HepG2 (cell line): ENCODE results near the gene MEG3. TPM values are rescaled to one million over a fixed set of nuclear protein-coding genes. Genes with fewer than 3 reads are reported as not detected.

Experiments
- ATAC-seq: fragments of 200-7000 bp; cut with Tn5 transposase; 3 replicates; pipeline ENCODE4 v1.9.1; 2020; ENCODE audit warnings: mild to moderate bottlenecking, moderate library complexity
- BruUV-seq: library from RNA; stranded (reverse); fragments of 400-500 nt; replicated peaks from 2 replicates; lab custom pipeline; 2021; lab: Mats Ljungman, UMichigan
- CTCF ChIA-PET: fragments of 300-600 bp; formaldehyde crosslinking; extraction: SDS; loops from one replicate; lab custom pipeline; 2021; ENCODE audit warnings: low total read pairs, inconsistent platforms, low intra/inter-chr PET ratio; lab: Yijun Ruan, JAX
- POLR2A ChIA-PET: fragments of 350-600 bp; sonication (Branson Sonifier 250); formaldehyde crosslinking; loops from one replicate; lab custom pipeline; 2020; ENCODE audit warnings: antibody characterized with exemption, inconsistent platforms; lab: Yijun Ruan, JAX
- DNase-seq: peaks from one replicate; pipeline ENCODE4 v3.0.0-alpha.2; 2015; ENCODE audit warnings: low spot score
- FAIRE-seq: peaks from 3 replicates; lab custom pipeline; 2011; peaks lifted over from hg19 to GRCh38; lab: Jason Lieb, UNC
- H2AFZ ChIP-seq: one replicate; pipeline ENCODE4 v1.6.1; 2011; ENCODE audit warnings: low read length, inconsistent platforms
- H3K27ac ChIP-seq: fragments of 300-600 bp; 3 replicates; pipeline ENCODE4 v1.8.0; 2011; ENCODE audit warnings: mixed run types, mild to moderate bottlenecking, mixed read lengths, low read length, inconsistent platforms; ENCODE audit not compliant: insufficient read depth; ENCODE audit errors: extremely low read length
- H3K27me3 ChIP-seq, 2 experiments: fragments of 200-600 bp in 1 of 2; 2 replicates in 1 of 2; 3 replicates in 1 of 2; pipeline versions ENCODE4 v1.6.0 to v1.8.0; 2011; ENCODE audit warnings: low read length in 2 of 2, mild to moderate bottlenecking in 2 of 2, moderate library complexity in 2 of 2, inconsistent platforms in 1 of 2; ENCODE audit not compliant: insufficient read depth in 2 of 2, control insufficient read depth in 1 of 2
- H3K36me3 ChIP-seq, 2 experiments: fragments of 200-600 bp in 1 of 2; replicated peaks in 1 of 2; 2 replicates in 1 of 2; 3 replicates in 1 of 2; pipeline versions ENCODE4 v1.5.1 to v1.8.0; 2011; ENCODE audit warnings: low read length in 2 of 2, inconsistent platforms in 1 of 2; ENCODE audit not compliant: insufficient read depth in 2 of 2, control insufficient read depth in 1 of 2
- H3K4me1 ChIP-seq: 2 replicates; pipeline ENCODE4 v1.5.1; 2012; ENCODE audit warnings: low read length, inconsistent platforms; ENCODE audit not compliant: insufficient read depth
- H3K4me2 ChIP-seq: 2 replicates; pipeline ENCODE4 v1.6.0; 2011; ENCODE audit warnings: low read depth, low read length, inconsistent platforms
- H3K4me3 ChIP-seq, 3 experiments: fragments of 200-600 bp in 1 of 3; sonication (generic), shearing (Covaris generic) in 1 of 3; replicated peaks in 1 of 3; 2 replicates each; pipeline ENCODE4 v1.5.1; 2011 to 2016; ENCODE audit warnings: low read length in 3 of 3, inconsistent platforms in 2 of 3, low read depth in 2 of 3, mild to moderate bottlenecking in 2 of 3, control low read depth in 1 of 3, mixed read lengths in 1 of 3; ENCODE audit not compliant: insufficient read depth in 1 of 3
- H3K79me2 ChIP-seq: one replicate; pipeline ENCODE4 v1.6.1; 2011; ENCODE audit warnings: low read length, inconsistent platforms; ENCODE audit not compliant: insufficient read depth
- H3K9ac ChIP-seq: 2 replicates; pipeline ENCODE4 v1.6.0; 2011; ENCODE audit warnings: mild to moderate bottlenecking, low read depth, low read length, inconsistent platforms; ENCODE audit not compliant: insufficient read depth
- H3K9me3 ChIP-seq: 2 replicates; pipeline ENCODE4 v1.5.1; 2012; ENCODE audit warnings: mild to moderate bottlenecking, low read length
- H4K20me1 ChIP-seq: 2 replicates; pipeline ENCODE4 v1.6.0; 2011; ENCODE audit warnings: inconsistent platforms, mild to moderate bottlenecking, low read length, moderate library complexity; ENCODE audit not compliant: insufficient read depth
- ADNP ChIP-seq: sonication (generic); formaldehyde crosslinking; IDR thresholded peaks from 2 replicates; pipeline ENCODE4 v1.4.0; 2020; ENCODE audit warnings: missing genetic modification reagents
- AGO2 ChIP-seq: fragments of 200-400 bp; formaldehyde crosslinking; optimal IDR thresholded peaks from 2 replicates; pipeline ENCODE3; 2017; ENCODE audit warnings: mild to moderate bottlenecking, low read depth, low read length, moderate library complexity
- BORCS8-MEF2B ChIP-seq: sonication (generic); formaldehyde crosslinking; IDR thresholded peaks from 2 replicates; pipeline ENCODE4 v1.8.0; 2022; ENCODE audit warnings: mild to moderate bottlenecking, missing genetic modification reagents
- BRD4 ChIP-seq: sonication (generic); formaldehyde crosslinking; IDR thresholded peaks from 2 replicates; pipeline ENCODE4 v1.4.0; 2020; ENCODE audit warnings: missing genetic modification reagents
- DDIT3 ChIP-seq: sonication (generic); formaldehyde crosslinking; IDR thresholded peaks from 2 replicates; pipeline ENCODE4 v1.4.0; 2020; ENCODE audit warnings: mild to moderate bottlenecking, missing genetic modification reagents
- HOXA7 ChIP-seq: sonication (generic); formaldehyde crosslinking; IDR thresholded peaks from 2 replicates; pipeline ENCODE4 v1.8.1; 2022; ENCODE audit warnings: mild to moderate bottlenecking, missing genetic modification reagents, moderate library complexity
- SATB2 ChIP-seq: sonication (generic); formaldehyde crosslinking; IDR thresholded peaks from 2 replicates; pipeline ENCODE4 v1.5.0; 2020; ENCODE audit warnings: missing genetic modification reagents
- SETDB1 ChIP-seq: sonication (generic); formaldehyde crosslinking; IDR thresholded peaks from 2 replicates; pipeline ENCODE4 v1.5.1; 2020; ENCODE audit warnings: missing genetic modification reagents, mild to moderate bottlenecking, borderline replicate concordance
- STAG1 ChIP-seq: sonication (generic); formaldehyde crosslinking; IDR thresholded peaks from 2 replicates; pipeline ENCODE4 v1.4.0; 2020; ENCODE audit warnings: missing genetic modification reagents
- ZNF124 ChIP-seq: sonication (generic); formaldehyde crosslinking; IDR thresholded peaks from 2 replicates; pipeline ENCODE4 v1.4.0; 2020; ENCODE audit warnings: missing genetic modification reagents
- ZNF20 ChIP-seq: sonication (generic); formaldehyde crosslinking; IDR thresholded peaks from 2 replicates; pipeline ENCODE4 v1.4.0; 2020; ENCODE audit warnings: mild to moderate bottlenecking, moderate library complexity, missing genetic modification reagents
- ZNF205 ChIP-seq: IDR thresholded peaks from 2 replicates; pipeline ENCODE4 v1.6.1; 2018; ENCODE audit warnings: missing biosample characterization, missing genetic modification reagents
- ZNF609 ChIP-seq: sonication (generic); formaldehyde crosslinking; IDR thresholded peaks from 2 replicates; pipeline ENCODE4 v1.4.0; 2020; ENCODE audit warnings: mild to moderate bottlenecking, missing genetic modification reagents, borderline replicate concordance
- ZNF619 ChIP-seq: sonication (generic); formaldehyde crosslinking; IDR thresholded peaks from 2 replicates; pipeline ENCODE4 v1.4.0; 2020; ENCODE audit warnings: mild to moderate bottlenecking, missing genetic modification reagents
- WGBS: methylation state at CpG from one replicate; pipeline ENCODE4 v1.1.6; 2017; ENCODE audit warnings: low lambda C conversion rate; 5-methylcytosine and 5-hydroxymethylcytosine counted together
- in situ Hi-C: cut with HindIII; loops from 2 replicates; pipeline ENCODE4 v1.10.0; 2017; ENCODE audit warnings: low pct_unique_long_range_greater_than_20kb; ENCODE audit not compliant: extremely low pct_ligation_motif_present
- intact Hi-C: fragments of 100-400 bp; cut with micrococcal nuclease; formaldehyde crosslinking; loops from one replicate; pipeline ENCODE4 v1.10.0; 2022; ENCODE audit not compliant: unreplicated experiment
- polyA plus RNA-seq, 8 experiments: library from polyadenylated mRNA; depleted of rRNA in 3 of 8; stranded (reverse) in 7 of 8; unstranded in 1 of 8; fragments of >200 nt; fragmentation: Illumina TruSeq in 4 of 8; extraction: Trizol in 4 of 8; gene quantifications; 2 replicates each; pipeline versions ENCODE4 v1.2.1 to v1.2.3, GENCODE V29; 2011 to 2016; ENCODE audit warnings: low read depth in 4 of 8, missing spikeins in 1 of 8, mixed read lengths in 1 of 8; ENCODE audit not compliant: insufficient read depth in 1 of 8
- total RNA-seq, 5 experiments: library from RNA; depleted of rRNA; stranded (reverse); fragments of >200 nt; fragmentation: Illumina TruSeq; extraction: Trizol; gene quantifications; 2 replicates each; pipeline ENCODE4 v1.2.3, GENCODE V29; 2016; ENCODE audit warnings: low read depth in 1 of 5

MEG3 gene
- total and polyA plus RNA-seq, 2 of the 13 experiments (the other 11 are each of a cell fraction or from before 2014, with no cell fraction given): 0.17 TPM; not detected in 1

- no TSS peak for BruUV-seq
- 79% methylated on average over 39 of the region's 46 CpGs for WGBS
- POLR2A ChIA-PET: no interaction called here
- in situ Hi-C loops (no loop called here), intact Hi-C loops (no loop called here)
- Histone ChIP-seq H3K4me3 (no peak overlapping the region), H3K36me3 (no peaks in the 10 kb centered on the region), H3K9ac (no peak overlapping the region), H4K20me1 (no peaks in the 10 kb centered on the region), H3K9me3 (no peaks in the 10 kb centered on the region), H2AFZ (no peak overlapping the region)
- ATAC-seq (no peak), DNase-seq (no peak)
- CTCF ChIA-PET: no interaction called here
- TF ChIP-seq ZNF20 (no peak), AGO2 (no peak), ZNF124 (CRISPR knock-in tag) (no peak), BORCS8-MEF2B (CRISPR knock-in tag) (no peak), BRD4 (CRISPR knock-in tag) (no peak), STAG1 (CRISPR knock-in tag) (no peak)
- TF ChIP-seq, all 625 proteins: peak for 0
- Histone ChIP-seq H3K79me2 (no peaks in the 10 kb centered on the region), H3K27ac (no peak overlapping the region), H3K4me1 (peaks cover 13% of the 10 kb centered on the region), H3K27me3 (peaks cover 1 to 19% of the 10 kb centered on the region in 2 experiments; a peak in 4 of 5 replicates), H3K4me2 (no peak overlapping the region)
- FAIRE-seq: no peak
Measured at GRCh38 chr14:100882991-100883788, 57.3 kb downstream of the MEG3 start.

- POLR2A ChIA-PET: no interaction called here
Measured at GRCh38 chr14:100883789-100884101, 57.8 kb downstream of the MEG3 start.

More at GRCh38 chr14:100883789-100884101, 57.8 kb downstream of the MEG3 start:
- no peak for FAIRE-seq
- CTCF ChIA-PET: no interaction called here
- intact Hi-C loops: no loop called here
- no peak overlapping the region for H3K27ac ChIP-seq
- no peak overlapping the region for H3K4me2 ChIP-seq
- in situ Hi-C loops: no loop called here
- TF ChIP-seq HOXA7 (CRISPR knock-in tag) (no peak), ZNF619 (CRISPR knock-in tag) (no peak), ZNF205 (CRISPR knock-in tag) (no peak), DDIT3 (CRISPR knock-in tag) (no peak), ADNP (CRISPR knock-in tag) (no peak), SETDB1 (CRISPR knock-in tag) (no peak), ZNF609 (CRISPR knock-in tag) (no peak), SATB2 (CRISPR knock-in tag) (no peak)
- peaks cover 1 to 19% of the 10 kb centered on the region in 2 experiments; a peak in 4 of 5 replicates for H3K27me3 ChIP-seq
- no peak overlapping the region for H3K9ac ChIP-seq
- BruUV-seq: no TSS peak
- ATAC-seq: no peak
- H3K4me3 ChIP-seq: no peak overlapping the region
- H3K4me1 ChIP-seq: peaks cover 7% of the 10 kb centered on the region
- H3K79me2 ChIP-seq: no peaks in the 10 kb centered on the region
- H2AFZ ChIP-seq: no peak overlapping the region
- H4K20me1 ChIP-seq: no peaks in the 10 kb centered on the region
- no peaks in the 10 kb centered on the region for H3K36me3 ChIP-seq
- H3K9me3 ChIP-seq: no peaks in the 10 kb centered on the region
- no peak for DNase-seq
- WGBS: 65% methylated on average over 7 of the region's 11 CpGs
